Activated CD8-positive, alpha-beta memory T cell treated with anti-CD3 and anti-CD28 coated beads, Interleukin-2, amount 50 U/mL, for 48 hours (primary cell): ENCODE results near the gene SCAANT1.

ENCODE experiments used
- DNase-seq: peaks from one replicate; pipeline ENCODE4 v3.0.0-alpha.2; 2020

Gene SCAANT1

GRCh38 chr3:63911873-63912767 is at the start of gene SCAANT1:
TSS of gene SCAANT1 (minus strand) at chr3:63912383.
- DNase-seq, result peak; percentile 87

- no peak for DNase-seq
Measured at GRCh38 chr3:63961891-63962290, 49.7 kb upstream of the SCAANT1 start.

DNA sequence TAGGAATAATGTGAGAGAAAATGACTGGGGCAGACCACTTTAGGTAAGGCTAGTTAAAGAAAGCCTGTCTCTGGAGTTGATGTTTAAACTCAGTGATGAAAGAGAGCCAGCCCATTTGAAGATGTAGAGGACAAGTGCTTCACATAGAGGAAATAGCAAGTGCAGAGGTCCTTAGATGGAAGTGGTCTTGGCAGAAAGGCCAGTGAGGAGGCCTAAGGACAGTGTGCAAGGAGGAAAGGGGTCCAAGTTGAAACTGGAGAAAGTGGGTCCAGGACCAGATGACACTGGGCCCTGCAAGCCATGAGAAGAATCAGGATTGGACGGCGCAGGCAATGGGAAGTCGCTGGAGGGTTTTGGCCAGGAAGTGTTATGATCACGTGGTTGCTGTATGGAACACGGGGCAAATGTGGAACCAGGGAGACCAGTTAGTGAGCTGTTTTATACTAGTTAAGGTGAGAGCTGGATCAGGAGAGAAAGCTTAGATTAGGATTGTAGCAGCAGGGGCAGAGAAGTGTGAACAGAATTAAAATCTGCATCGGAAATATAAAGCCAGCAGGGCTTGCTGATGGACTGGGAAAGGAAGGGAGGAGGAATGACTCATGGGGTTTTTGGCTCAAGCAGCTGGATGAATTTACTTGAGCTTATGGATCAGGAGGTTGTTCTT is 48.0 kb upstream of the SCAANT1 start:
- no peak for DNase-seq

- no peak for DNase-seq
Measured at GRCh38 chr3:63959146-63959545, 47.0 kb upstream of the SCAANT1 start.

DNA sequence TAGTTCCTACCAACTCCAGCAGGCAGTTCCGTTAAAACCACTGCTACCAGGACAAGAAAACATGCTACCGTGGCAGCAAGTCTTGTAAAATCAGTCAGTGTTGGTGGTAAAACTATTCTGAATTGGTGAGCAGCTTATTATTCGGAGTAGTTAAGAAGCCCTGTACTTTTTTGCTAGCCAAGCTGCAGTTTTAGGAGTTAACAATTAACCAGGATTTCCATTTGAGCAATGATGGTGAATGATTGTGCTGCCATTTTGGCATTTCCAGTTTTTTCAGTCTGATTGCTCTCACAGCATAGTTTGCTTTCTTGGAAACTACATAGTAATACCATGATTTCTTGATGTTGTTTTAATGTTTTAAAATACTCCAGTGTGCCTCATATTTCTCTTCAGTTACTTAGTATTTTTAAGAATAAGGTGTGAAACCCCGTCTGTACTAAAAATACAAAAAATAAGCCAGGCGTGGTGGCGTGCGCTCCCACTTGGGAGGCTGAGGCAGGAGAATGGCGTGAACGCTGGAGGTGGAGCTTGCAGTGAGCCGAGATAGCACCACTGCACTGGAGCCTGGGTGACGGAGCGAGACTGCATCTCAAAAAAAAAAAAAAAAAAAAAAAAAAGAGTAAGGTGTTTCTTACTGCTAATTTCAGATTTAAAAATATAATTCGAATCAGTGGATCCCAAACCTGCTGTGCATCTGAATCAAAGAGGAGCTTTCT is 43.8 kb upstream of the SCAANT1 start:
- DNase-seq, result no peak

DNA sequence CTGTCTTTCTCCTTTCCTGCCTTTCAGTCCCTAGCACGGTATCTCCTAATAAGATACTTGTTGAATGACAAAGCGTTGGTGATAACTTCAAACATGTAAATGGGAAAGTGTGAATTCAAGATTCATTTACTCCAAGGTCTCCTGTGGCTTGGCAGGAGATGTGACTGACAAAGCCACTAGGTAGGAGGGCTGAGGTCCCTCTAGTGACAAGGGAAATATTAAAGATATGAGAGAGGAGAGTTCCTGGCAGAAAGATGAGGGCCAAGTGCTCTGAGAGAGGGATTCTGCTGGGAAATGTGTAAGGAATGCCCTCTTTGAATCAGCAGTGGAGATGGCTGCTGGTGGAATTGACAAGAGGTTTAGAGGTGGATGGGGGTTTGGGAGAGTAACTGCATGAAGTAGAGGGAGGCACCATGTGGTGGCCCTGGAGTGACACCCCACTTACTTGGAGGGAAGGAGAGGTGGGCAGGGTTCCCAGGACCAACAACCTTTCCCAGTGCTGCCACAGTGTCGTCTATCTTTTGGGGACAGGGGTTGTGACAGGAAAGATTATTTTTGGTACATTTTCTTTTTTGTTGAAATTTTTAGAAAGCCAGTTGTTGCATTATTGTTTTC is 43.0 kb upstream of the SCAANT1 start:
- DNase-seq, result no peak

GRCh38 chr3:63954182-63954581 is 42.0 kb upstream of the SCAANT1 start:
- no peak for DNase-seq

GRCh38 chr3:63952248-63952594 is 40.0 kb upstream of the SCAANT1 start:
- no peak for DNase-seq

GRCh38 chr3:63951492-63952247 is 39.5 kb upstream of the SCAANT1 start:
- no peak for DNase-seq

DNA sequence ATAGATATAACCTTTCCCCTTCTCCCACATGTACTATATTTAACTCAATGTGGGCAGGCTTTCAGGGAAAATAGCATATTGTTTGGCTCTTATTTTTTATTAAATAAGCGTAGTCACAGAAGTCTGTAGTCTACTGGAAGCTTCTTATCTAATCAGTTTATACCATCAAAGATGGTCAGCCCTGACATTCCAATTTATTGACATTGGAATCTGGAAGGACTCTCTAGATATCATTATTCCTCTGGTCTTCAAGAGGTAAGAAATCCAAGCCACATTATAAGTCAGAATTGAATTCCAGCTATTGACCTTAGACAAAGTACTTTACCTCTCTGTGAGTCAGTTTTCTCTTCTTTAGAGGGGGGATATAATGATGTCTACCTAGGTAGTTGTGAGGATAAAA is 38.5 kb upstream of the SCAANT1 start:
- DNase-seq, result no peak

DNA sequence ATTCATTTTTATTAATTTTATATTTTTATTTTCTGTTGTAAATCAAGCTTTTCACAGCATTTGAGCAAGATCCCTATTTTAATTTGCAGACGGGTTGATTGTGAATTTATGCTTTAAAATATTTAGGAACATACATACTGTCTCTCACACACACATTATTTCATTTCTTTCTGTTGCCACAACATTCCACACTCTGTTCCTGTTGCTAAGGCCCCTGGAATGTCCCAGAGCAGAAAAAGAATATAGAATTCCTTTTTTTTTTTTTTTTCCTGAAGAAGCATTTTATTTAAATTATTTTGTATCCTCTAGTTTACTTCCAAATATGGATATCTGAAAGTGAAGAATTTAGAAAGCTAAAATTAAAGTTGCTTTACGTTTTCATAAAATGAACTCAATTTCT is 36.8 kb upstream of the SCAANT1 start:
- no peak for DNase-seq

GRCh38 chr3:63947594-63947993 is 35.4 kb upstream of the SCAANT1 start:
- DNase-seq, result no peak

- DNase-seq, result no peak
Measured at GRCh38 chr3:63946753-63947152, 34.6 kb upstream of the SCAANT1 start.

GRCh38 chr3:63945558-63946096 is 33.4 kb upstream of the SCAANT1 start:
- no peak for DNase-seq

GRCh38 chr3:63943678-63944077 is 31.5 kb upstream of the SCAANT1 start:
- no peak for DNase-seq

DNA sequence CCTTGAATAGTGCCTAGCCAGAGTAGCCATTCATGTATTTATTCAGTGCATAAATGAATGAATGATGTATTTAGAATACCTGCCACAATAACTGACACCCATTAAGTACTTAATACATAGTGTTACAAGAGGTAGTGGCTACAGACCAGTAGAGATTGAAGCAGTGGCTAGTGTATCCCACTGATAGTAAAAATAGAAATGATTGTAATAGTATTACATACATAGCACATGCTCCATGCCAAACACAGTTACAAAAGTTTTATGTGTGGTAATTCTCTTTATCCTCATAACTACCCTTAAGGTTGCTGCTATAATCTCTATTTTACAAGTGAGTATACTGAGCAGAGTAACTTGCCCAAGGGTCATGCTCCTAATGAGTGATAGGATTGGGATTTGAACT is 30.3 kb upstream of the SCAANT1 start:
- no peak for DNase-seq

DNA sequence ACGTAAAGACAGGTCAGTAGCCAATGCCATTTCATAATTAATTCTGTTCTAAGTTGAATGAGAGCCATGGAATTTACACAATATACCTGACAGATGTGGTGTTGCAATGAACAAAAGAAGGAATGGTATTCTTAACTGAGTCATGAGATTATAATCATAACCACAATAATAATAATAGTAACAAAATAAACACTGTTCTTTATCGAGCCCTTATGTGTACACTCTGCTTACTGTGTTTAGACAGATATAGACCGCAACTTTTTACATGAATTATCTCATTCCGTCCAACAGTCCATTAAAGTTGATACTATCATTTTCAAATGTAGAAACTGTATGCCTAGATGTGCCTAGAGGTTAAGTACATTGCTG is 28.2 kb upstream of the SCAANT1 start:
- no peak for DNase-seq

- no peak for DNase-seq
Measured at GRCh38 chr3:63937661-63938651, 25.8 kb upstream of the SCAANT1 start.

DNA sequence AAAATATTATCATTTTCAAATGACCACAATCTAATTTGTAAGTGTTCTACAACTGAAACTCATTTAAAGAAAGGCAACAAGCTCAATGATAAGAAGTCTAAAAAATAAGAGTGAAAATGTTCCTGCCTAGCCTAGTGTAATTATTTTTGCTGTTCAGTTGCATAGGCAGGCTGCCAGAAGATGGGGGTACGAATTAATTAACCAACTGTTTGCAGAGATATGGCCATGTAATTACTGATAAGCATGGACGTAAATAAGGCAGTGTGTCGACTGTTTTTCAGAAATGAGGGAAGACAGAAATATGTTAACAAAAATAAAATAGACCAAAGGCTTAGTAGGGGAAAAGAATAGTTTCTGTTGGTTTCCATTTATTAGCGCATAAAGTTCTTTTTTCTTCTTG is 24.7 kb upstream of the SCAANT1 start:
- no peak for DNase-seq

DNA sequence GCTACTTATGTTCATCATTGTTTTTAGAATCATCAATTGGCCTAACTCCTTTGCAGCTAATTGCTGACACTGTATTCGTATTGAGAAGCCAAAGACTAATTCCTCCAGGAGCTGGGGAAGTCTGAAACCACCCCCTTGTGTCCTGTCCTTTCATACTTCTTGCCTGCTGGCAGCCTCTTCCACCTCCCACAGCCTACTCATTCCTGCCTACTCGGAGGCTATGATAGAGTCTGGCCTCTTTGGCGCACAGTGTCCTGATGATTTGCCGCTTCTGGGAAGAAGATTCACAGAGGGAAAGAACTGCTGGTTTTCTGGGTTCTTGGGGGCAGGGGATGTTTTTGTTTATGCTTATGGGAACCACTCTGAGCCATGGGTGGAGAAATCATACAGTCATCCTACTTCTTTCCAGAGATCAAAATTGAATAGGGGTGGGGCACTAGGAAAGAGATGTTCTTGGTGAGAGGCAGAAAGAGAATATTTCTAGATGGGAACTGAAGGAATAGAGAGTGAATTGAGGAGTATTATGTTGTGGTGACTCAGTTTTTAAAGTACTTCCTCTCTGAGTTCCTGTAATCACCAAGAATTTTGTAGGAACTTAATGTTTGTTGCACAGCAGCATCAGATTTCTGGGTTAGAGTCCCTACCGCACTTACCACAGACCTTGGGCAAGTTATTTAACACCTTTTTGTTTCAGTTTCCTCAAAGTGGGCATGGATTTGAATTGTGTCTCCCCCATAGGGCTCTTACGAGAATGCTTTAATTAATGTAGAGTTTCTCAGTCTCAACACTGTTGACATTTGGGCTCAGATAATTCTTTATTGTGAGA is 22.1 kb upstream of the SCAANT1 start:
- DNase-seq, result no peak
